ENCODE data around the gene RIPOR3.

Gene RIPOR3

DNA sequence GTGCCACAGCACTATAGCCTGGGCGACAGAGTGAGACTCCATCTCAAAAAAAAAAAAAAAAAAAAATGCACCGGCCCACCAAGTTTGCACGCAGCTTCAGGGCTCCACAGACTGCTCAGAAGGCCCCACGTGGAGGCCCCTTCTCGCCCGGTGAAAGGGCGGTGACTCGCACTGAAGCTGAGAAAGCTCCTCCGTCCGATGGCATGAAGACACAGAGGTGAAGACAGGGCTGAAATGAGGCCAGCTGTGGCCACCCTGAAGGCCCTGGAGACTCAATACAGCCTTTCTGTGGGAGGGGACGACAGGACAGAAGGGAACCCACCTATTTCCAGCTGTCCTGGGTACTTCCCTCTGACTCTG, 97.1 kb downstream of the RIPOR3 start:
- no peaks in the 10 kb centered on the region for H3K9me2 ChIP-seq (replicated peaks; ENCODE audit: insufficient read depth, low read length)
- H2AFZ ChIP-seq (ENCODE audit: low read depth, low read length, severe bottlenecking): no peak overlapping the region
- H3F3A ChIP-seq (ENCODE audit: insufficient read depth): no peaks in the 10 kb centered on the region
- H3K9me3 ChIP-seq (ENCODE audit: insufficient read depth, low read length): no peaks in the 10 kb centered on the region
- no peaks in the 10 kb centered on the region for H3K27me3 ChIP-seq (ENCODE audit: low read length)
- H3K36me3 ChIP-seq (ENCODE audit: low read length): no peaks in the 10 kb centered on the region
- H3K9ac ChIP-seq (ENCODE audit: low read length): no peak overlapping the region
- no peak for TF ChIP-seq EZH2phosphoT487 (conservative IDR thresholded peaks at IDR 0.05; ENCODE audit: low read length)
- TF ChIP-seq, protein P1, sequence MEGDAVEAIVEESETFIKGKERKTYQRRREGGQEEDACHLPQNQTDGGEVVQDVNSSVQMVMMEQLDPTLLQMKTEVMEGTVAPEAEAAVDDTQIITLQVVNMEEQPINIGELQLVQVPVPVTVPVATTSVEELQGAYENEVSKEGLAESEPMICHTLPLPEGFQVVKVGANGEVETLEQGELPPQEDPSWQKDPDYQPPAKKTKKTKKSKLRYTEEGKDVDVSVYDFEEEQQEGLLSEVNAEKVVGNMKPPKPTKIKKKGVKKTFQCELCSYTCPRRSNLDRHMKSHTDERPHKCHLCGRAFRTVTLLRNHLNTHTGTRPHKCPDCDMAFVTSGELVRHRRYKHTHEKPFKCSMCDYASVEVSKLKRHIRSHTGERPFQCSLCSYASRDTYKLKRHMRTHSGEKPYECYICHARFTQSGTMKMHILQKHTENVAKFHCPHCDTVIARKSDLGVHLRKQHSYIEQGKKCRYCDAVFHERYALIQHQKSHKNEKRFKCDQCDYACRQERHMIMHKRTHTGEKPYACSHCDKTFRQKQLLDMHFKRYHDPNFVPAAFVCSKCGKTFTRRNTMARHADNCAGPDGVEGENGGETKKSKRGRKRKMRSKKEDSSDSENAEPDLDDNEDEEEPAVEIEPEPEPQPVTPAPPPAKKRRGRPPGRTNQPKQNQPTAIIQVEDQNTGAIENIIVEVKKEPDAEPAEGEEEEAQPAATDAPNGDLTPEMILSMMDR (IDR thresholded peaks at IDR 0.05; ENCODE audit: insufficient read depth, low read length, poor library complexity, severe bottlenecking): no peak
- no peak overlapping the region for H3K27ac ChIP-seq (ENCODE audit: low read depth, low read length)
- no peak overlapping the region for H3K4me3 ChIP-seq (ENCODE audit: insufficient read depth, low read length, poor library complexity, severe bottlenecking)
- H3K79me2 ChIP-seq (ENCODE audit: insufficient read depth, low read length): no peaks in the 10 kb centered on the region
- H3K4me2 ChIP-seq (ENCODE audit: low read depth, low read length, poor library complexity, severe bottlenecking): no peak overlapping the region
- H4K20me1 ChIP-seq (ENCODE audit: low read depth, low read length): no peaks in the 10 kb centered on the region

DNA sequence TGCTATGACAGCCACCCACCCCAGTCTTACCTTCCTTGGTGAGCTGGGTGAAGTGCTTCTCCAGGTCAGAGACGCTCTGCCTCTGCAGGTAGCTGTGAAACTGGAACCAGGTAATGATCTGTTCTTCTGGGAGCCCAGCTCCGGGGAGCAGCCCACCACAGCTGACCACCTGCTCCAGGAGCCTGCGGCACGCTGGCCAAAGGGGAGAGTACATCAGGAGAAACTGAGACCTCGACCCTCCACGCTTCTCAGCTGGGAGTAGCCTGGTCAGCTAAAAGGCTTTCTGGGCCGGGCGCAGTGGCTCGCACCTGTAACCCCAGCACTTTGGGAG, 98.4 kb downstream of the RIPOR3 start:
- Histone ChIP-seq H3K9me2 (replicated peaks; ENCODE audit: insufficient read depth, low read length) (no peaks in the 10 kb centered on the region), H3K27me3 (ENCODE audit: low read length) (no peaks in the 10 kb centered on the region), H3K9ac (ENCODE audit: low read length) (no peak overlapping the region), H3K27ac (ENCODE audit: low read depth, low read length) (no peak overlapping the region), H2AFZ (ENCODE audit: low read depth, low read length, severe bottlenecking) (no peak overlapping the region), H3K4me3 (ENCODE audit: insufficient read depth, low read length, poor library complexity, severe bottlenecking) (no peak overlapping the region), H3F3A (ENCODE audit: insufficient read depth) (no peaks in the 10 kb centered on the region), H3K79me2 (ENCODE audit: insufficient read depth, low read length) (no peaks in the 10 kb centered on the region), H3K9me3 (ENCODE audit: insufficient read depth, low read length) (no peaks in the 10 kb centered on the region), H3K4me2 (ENCODE audit: low read depth, low read length, poor library complexity, severe bottlenecking) (no peak overlapping the region), H4K20me1 (ENCODE audit: low read depth, low read length) (no peaks in the 10 kb centered on the region), H3K36me3 (ENCODE audit: low read length) (no peaks in the 10 kb centered on the region)
- TF ChIP-seq, protein P1 (IDR thresholded peaks at IDR 0.05; ENCODE audit: insufficient read depth, low read length, poor library complexity, severe bottlenecking): no peak
- TF ChIP-seq EZH2phosphoT487 (conservative IDR thresholded peaks at IDR 0.05; ENCODE audit: low read length): no peak

DNA sequence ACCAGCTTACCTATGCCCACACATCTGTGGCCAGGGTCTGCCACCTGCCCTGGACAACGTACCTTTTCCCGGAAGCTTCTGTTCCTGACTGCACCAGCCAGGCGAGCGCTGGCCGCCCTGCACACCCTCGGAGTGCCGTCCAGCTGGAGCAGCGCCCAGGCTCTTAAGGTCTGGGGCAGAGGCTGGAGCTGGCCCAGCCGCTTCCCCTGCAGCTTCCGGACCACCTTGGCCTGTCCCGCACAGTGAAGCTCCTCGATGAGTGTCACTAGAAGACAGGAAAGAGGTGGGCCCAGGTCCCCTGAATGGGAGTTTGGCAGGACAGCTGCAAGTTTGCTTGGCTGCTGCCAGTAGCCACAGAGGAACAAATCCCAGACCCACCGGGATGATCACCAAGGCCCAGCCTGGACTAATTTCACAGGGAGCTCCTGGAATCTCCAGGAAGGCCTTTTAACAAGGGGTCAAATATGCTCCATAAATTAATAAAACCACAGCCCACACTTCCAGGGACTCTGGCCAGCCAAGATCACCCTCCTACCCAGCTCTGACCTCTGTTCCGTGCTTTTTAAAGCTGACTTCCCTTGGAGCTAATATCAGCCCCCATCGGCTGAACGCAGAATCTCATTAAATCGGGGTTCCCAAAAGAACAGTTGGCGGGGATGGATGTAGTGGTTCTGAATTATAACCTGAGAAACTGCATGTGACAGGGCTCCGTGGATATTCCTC, 98.9 kb downstream of the RIPOR3 start:
- Histone ChIP-seq H3K4me2 (ENCODE audit: low read depth, low read length, poor library complexity, severe bottlenecking) (no peak overlapping the region), H3F3A (ENCODE audit: insufficient read depth) (no peaks in the 10 kb centered on the region), H3K9me3 (ENCODE audit: insufficient read depth, low read length) (no peaks in the 10 kb centered on the region), H3K4me3 (ENCODE audit: insufficient read depth, low read length, poor library complexity, severe bottlenecking) (no peak overlapping the region), H3K9ac (ENCODE audit: low read length) (no peak overlapping the region), H2AFZ (ENCODE audit: low read depth, low read length, severe bottlenecking) (no peak overlapping the region), H3K27me3 (ENCODE audit: low read length) (no peaks in the 10 kb centered on the region), H4K20me1 (ENCODE audit: low read depth, low read length) (no peaks in the 10 kb centered on the region), H3K9me2 (replicated peaks; ENCODE audit: insufficient read depth, low read length) (no peaks in the 10 kb centered on the region), H3K27ac (ENCODE audit: low read depth, low read length) (no peak overlapping the region), H3K79me2 (ENCODE audit: insufficient read depth, low read length) (no peaks in the 10 kb centered on the region), H3K36me3 (ENCODE audit: low read length) (no peaks in the 10 kb centered on the region)
- TF ChIP-seq, protein P1 (IDR thresholded peaks at IDR 0.05; ENCODE audit: insufficient read depth, low read length, poor library complexity, severe bottlenecking): no peak
- no peak for TF ChIP-seq EZH2phosphoT487 (conservative IDR thresholded peaks at IDR 0.05; ENCODE audit: low read length)
